ENCODE measurements around the gene SP8.

SP8 gene

GRCh38 chr7:20742913-20743312 lies 43.8 kb downstream of the SP8 start:
- no peak for DNase-seq (ENCODE audit: low read depth)

GRCh38 chr7:20741801-20742200 lies 44.9 kb downstream of the SP8 start:
- H3K4me3 ChIP-seq (ENCODE audit: low read length) = no peak overlapping the region
- no peak for DNase-seq (ENCODE audit: low read depth)
- TF ChIP-seq CTCF (conservative IDR thresholded peaks at IDR 0.05; ENCODE audit: low read length) = no peak

More at GRCh38 chr7:20742913-20743312, 43.8 kb downstream of the SP8 start:
- no peak overlapping the region for H3K4me3 ChIP-seq (ENCODE audit: low read length)
- no peak for TF ChIP-seq CTCF (conservative IDR thresholded peaks at IDR 0.05; ENCODE audit: low read length)

GRCh38 chr7:20738518-20739481 lies 47.9 kb downstream of the SP8 start:
- H3K4me3 ChIP-seq (ENCODE audit: low read length) = no peak overlapping the region
- no peak for TF ChIP-seq CTCF (conservative IDR thresholded peaks at IDR 0.05; ENCODE audit: low read length)
- DNase-seq (ENCODE audit: low read depth) = no peak

GRCh38 chr7:20737840-20738448 lies 48.7 kb downstream of the SP8 start:
- TF ChIP-seq CTCF (conservative IDR thresholded peaks at IDR 0.05; ENCODE audit: low read length) = no peak
- no peak for DNase-seq (ENCODE audit: low read depth)
- H3K4me3 ChIP-seq (ENCODE audit: low read length) = no peak overlapping the region

- no peak for DNase-seq (ENCODE audit: low read depth)
- H3K4me3 ChIP-seq (ENCODE audit: low read length) = no peak overlapping the region
- TF ChIP-seq CTCF (conservative IDR thresholded peaks at IDR 0.05; ENCODE audit: low read length) = no peak
These were observed 51.2 kb downstream of the SP8 start for GRCh38 chr7:20735346-20736065.

All from AG10803 (cell line).